ENCODE data around the gene LGALS12. TPM values are rescaled to one million over a fixed set of nuclear protein-coding genes. Genes with fewer than 3 reads are reported as not detected.

The LGALS12 gene
- total and polyA plus RNA-seq, 11 donors, result 0.32 to 15.1 (median 1.1) TPM; not detected in 2

- ATAC-seq (no peak), DNase-seq (no peak)
- WGBS, 4 donors, result 74 to 87% (median 83%) methylated on average over 4 of the region's 4 CpGs
- intact Hi-C loops (cut with DNase I), result no loop called here
- no peak overlapping the region for H3K4me3 ChIP-seq
- no peak overlapping the region for H3K27ac ChIP-seq
- no peaks in the 10 kb centered on the region for H3K9me3 ChIP-seq
- peaks cover 0 to 31% (median 8%) of the 10 kb centered on the region in 12 donors for H3K4me1 ChIP-seq
- no peak for TF ChIP-seq CTCF (IDR thresholded peaks at IDR 0.05)
- TF ChIP-seq POLR2A (IDR thresholded peaks at IDR 0.05), result no peak
- no peaks in the 10 kb centered on the region for H3K27me3 ChIP-seq
- no peaks in the 10 kb centered on the region for H3K36me3 ChIP-seq
Measured at GRCh38 chr11:63564784-63565350, 59.0 kb downstream of the LGALS12 start.

Other genes starting within 250 kb of the LGALS12 start
- gene SLC22A9, start 136.3 kb upstream of the LGALS12 start, total RNA-seq, result not detected
- not detected for gene SLC22A9, start 136.3 kb upstream of the LGALS12 start, polyA plus RNA-seq
- gene PLAAT5, start 14.9 kb upstream of the LGALS12 start, total RNA-seq, result 1 to 10 TPM in 8 of 9 donors, under 1 TPM in 1; 0.49 to 7.1 (median 1.6) TPM
- gene PLAAT5, start 14.9 kb upstream of the LGALS12 start, polyA plus RNA-seq, result 1 to 10 TPM in 1 of 2 donors, under 1 TPM in 1; 0.73 to 1.1 TPM
- 100 to 1,000 TPM in 1 of 9 donors, 10 to 100 TPM in 3, 1 to 10 TPM in 5; 4.6 to 484 (median 8.0) TPM for gene PLAAT4, start 30.7 kb downstream of the LGALS12 start, total RNA-seq
- gene PLAAT4, start 30.7 kb downstream of the LGALS12 start, polyA plus RNA-seq, result 1 to 10 TPM; 6.8 to 9.5 TPM
- gene PLAAT2, start 57.3 kb downstream of the LGALS12 start, total RNA-seq, result 1 to 10 TPM in 1 of 9 donors, under 1 TPM in 1, not detected in 7; 0.46 to 3.8 TPM
- gene PLAAT2, start 57.3 kb downstream of the LGALS12 start, polyA plus RNA-seq, result under 1 TPM; 0.11 to 0.38 TPM
- 100 to 1,000 TPM in 8 of 9 donors, 10 to 100 TPM in 1; 84.7 to 152 (median 126) TPM for gene PLAAT3, start 108.3 kb downstream of the LGALS12 start, total RNA-seq
- gene PLAAT3, start 108.3 kb downstream of the LGALS12 start, polyA plus RNA-seq, result 100 to 1,000 TPM in 1 of 2 donors, 10 to 100 TPM in 1; 74.9 to 191 TPM
- gene ATL3, start 165.3 kb downstream of the LGALS12 start, total RNA-seq, result 10 to 100 TPM; 10.4 to 30.4 (median 13.8) TPM
- gene ATL3, start 165.3 kb downstream of the LGALS12 start, polyA plus RNA-seq, result 1 to 10 TPM; 4.7 to 7.5 TPM
- gene RTN3, start 175.4 kb downstream of the LGALS12 start, total RNA-seq, result 10 to 100 TPM; 36.2 to 82.9 (median 72.2) TPM
- gene RTN3, start 175.4 kb downstream of the LGALS12 start, polyA plus RNA-seq, result 10 to 100 TPM; 31.2 to 65.9 TPM

All from heart left ventricle (tissue), 16 donors.